Mesothelial cell of epicardium (in vitro differentiated cells): Measurements from ENCODE around the gene TSPAN15. TPM values are rescaled to one million over a fixed set of nuclear protein-coding genes. Genes with fewer than 3 reads are reported as not detected.

Experiments
- DNase-seq, 2 experiments: peaks; one replicate each; pipeline ENCODE4 v3.0.0; 2021; ENCODE audit warnings: low spot score in 2 of 2; ENCODE audit not compliant: unreplicated experiment in 2 of 2
- H3K27ac Mint-ChIP-seq: 2 replicates; pipeline ENCODE4 v1.8.0; 2021; ENCODE audit warnings: mixed read lengths
- H3K27me3 Mint-ChIP-seq: 2 replicates; pipeline ENCODE4 v1.8.0; 2021; ENCODE audit warnings: low read depth, mixed read lengths
- H3K36me3 Mint-ChIP-seq: 2 replicates; pipeline ENCODE4 v1.8.0; 2021; ENCODE audit warnings: mixed read lengths
- H3K4me1 Mint-ChIP-seq: 2 replicates; pipeline ENCODE4 v1.8.0; 2021; ENCODE audit warnings: mixed read lengths
- H3K4me3 Mint-ChIP-seq: 2 replicates; pipeline ENCODE4 v1.8.0; 2021; ENCODE audit warnings: mild to moderate bottlenecking, moderate library complexity, mixed read lengths
- H3K9me3 Mint-ChIP-seq: 2 replicates; pipeline ENCODE4 v1.8.0; 2021; ENCODE audit warnings: mixed read lengths
- CTCF ChIP-seq: fragments of 200-600 bp; sonication (generic); IDR thresholded peaks from one replicate; pipeline ENCODE4 v1.5.0; 2021; ENCODE audit warnings: antibody characterized with exemption; ENCODE audit not compliant: unreplicated experiment
- total RNA-seq: library from RNA; stranded (reverse); gene quantifications from 3 replicates; pipeline ENCODE4 v1.2.1, GENCODE V29; 2021

The TSPAN15 gene
- total RNA-seq, 1 donor from 2014 or later = 17.7 TPM

GRCh38 chr10:69461243-69462025 is 10.2 kb downstream of the TSPAN15 start:
- Mint-ChIP-seq H3K36me3 (no peaks in the 10 kb centered on the region), H3K4me3 (no peak overlapping the region), H3K4me1 (peaks cover 6% of the 10 kb centered on the region), H3K27ac (no peak overlapping the region), H3K27me3 (no peaks in the 10 kb centered on the region), H3K9me3 (no peaks in the 10 kb centered on the region)
- DNase-seq = no peak
- TF ChIP-seq CTCF = no peak

- H3K36me3 Mint-ChIP-seq = no peaks in the 10 kb centered on the region
- H3K27ac Mint-ChIP-seq = no peak overlapping the region
- peaks cover 8% of the 10 kb centered on the region for H3K4me1 Mint-ChIP-seq
- TF ChIP-seq CTCF = no peak
- H3K4me3 Mint-ChIP-seq = no peak overlapping the region
- no peaks in the 10 kb centered on the region for H3K9me3 Mint-ChIP-seq
- H3K27me3 Mint-ChIP-seq = no peaks in the 10 kb centered on the region
- DNase-seq = no peak
Observed at GRCh38 chr10:69463886-69464285, 12.6 kb downstream of the TSPAN15 start.

GRCh38 chr10:69464401-69464800 is 13.1 kb downstream of the TSPAN15 start:
- peaks cover 8% of the 10 kb centered on the region for H3K4me1 Mint-ChIP-seq
- H3K27ac Mint-ChIP-seq = no peak overlapping the region
- H3K4me3 Mint-ChIP-seq = no peak overlapping the region
- H3K36me3 Mint-ChIP-seq = no peaks in the 10 kb centered on the region
- H3K27me3 Mint-ChIP-seq = no peaks in the 10 kb centered on the region
- DNase-seq = no peak
- H3K9me3 Mint-ChIP-seq = no peaks in the 10 kb centered on the region
- no peak for TF ChIP-seq CTCF

GRCh38 chr10:69464801-69465401 is 13.6 kb downstream of the TSPAN15 start:
- Mint-ChIP-seq H3K36me3 (no peaks in the 10 kb centered on the region), H3K9me3 (no peaks in the 10 kb centered on the region), H3K27me3 (no peaks in the 10 kb centered on the region), H3K27ac (no peak overlapping the region), H3K4me1 (peaks cover 8% of the 10 kb centered on the region), H3K4me3 (no peak overlapping the region)
- no peak for DNase-seq
- no peak for TF ChIP-seq CTCF

GRCh38 chr10:69465457-69466157 is 14.3 kb downstream of the TSPAN15 start:
- Mint-ChIP-seq H3K4me3 (no peak overlapping the region), H3K4me1 (peaks cover 8% of the 10 kb centered on the region), H3K9me3 (no peaks in the 10 kb centered on the region), H3K27me3 (no peaks in the 10 kb centered on the region), H3K27ac (no peak overlapping the region), H3K36me3 (no peaks in the 10 kb centered on the region)
- DNase-seq = no peak
- no peak for TF ChIP-seq CTCF
